HG02884 (cell line): ENCODE data around the gene ANKRD33.

Experiments used
- ATAC-seq: cut with Tn5 transposase; IDR thresholded peaks from one replicate; pipeline ENCODE4 v1.9.1; 2021; ENCODE audit warnings: mild to moderate bottlenecking, moderate library complexity; ENCODE audit not compliant: unreplicated experiment

Gene ANKRD33

GRCh38 chr12:51898506-51898905 is 10.6 kb downstream of the ANKRD33 start:
- ATAC-seq = no peak

GRCh38 chr12:51898937-51899336 is 11.0 kb downstream of the ANKRD33 start:
- no peak for ATAC-seq

- ATAC-seq = no peak
Observed at GRCh38 chr12:51900323-51900889, 12.5 kb downstream of the ANKRD33 start.

- ATAC-seq = no peak
Observed at GRCh38 chr12:51901121-51901817, 13.4 kb downstream of the ANKRD33 start.

GRCh38 chr12:51901881-51902280 is 14.0 kb downstream of the ANKRD33 start:
- no peak for ATAC-seq

- ATAC-seq = no peak
Observed at GRCh38 chr12:51904951-51905470, 17.1 kb downstream of the ANKRD33 start.

GRCh38 chr12:51905471-51906429 is 17.8 kb downstream of the ANKRD33 start:
- ATAC-seq = no peak

- no peak for ATAC-seq
Observed at GRCh38 chr12:51906430-51907082, 18.7 kb downstream of the ANKRD33 start.

- ATAC-seq = no peak
Observed at GRCh38 chr12:51907083-51907855, 19.4 kb downstream of the ANKRD33 start, which contains the start of gene ACVRL1. Gene ACVRL1, plus strand, starts transcription at chr12:51907504. Its CDS starts 4,971 bp downstream, at chr12:51912475.

GRCh38 chr12:51907856-51908425 is 20.0 kb downstream of the ANKRD33 start:
- no peak for ATAC-seq

- ATAC-seq = no peak
Observed at GRCh38 chr12:51908876-51909592, 21.1 kb downstream of the ANKRD33 start.

- no peak for ATAC-seq
Observed at GRCh38 chr12:51910168-51910567, 22.3 kb downstream of the ANKRD33 start.

GRCh38 chr12:51910691-51911090 is 22.8 kb downstream of the ANKRD33 start:
- ATAC-seq = no peak

GRCh38 chr12:51911307-51911706 is 23.4 kb downstream of the ANKRD33 start:
- no peak for ATAC-seq

GRCh38 chr12:51911788-51912711 is 24.1 kb downstream of the ANKRD33 start:
- ATAC-seq = no peak

- no peak for ATAC-seq
Observed at GRCh38 chr12:51913071-51914033, 25.4 kb downstream of the ANKRD33 start.
